ENCODE results near the gene TMEM255B. TPM values are rescaled to one million over a fixed set of nuclear protein-coding genes. Genes with fewer than 3 reads are reported as not detected.

The TMEM255B gene
- total RNA-seq, 1 donor from 2014 or later = 0.26 TPM

- no peak overlapping the region for H3K9ac ChIP-seq
- H3K4me3 ChIP-seq = no peak overlapping the region
- H3K4me2 ChIP-seq = no peak overlapping the region
- H3K27ac ChIP-seq = no peak overlapping the region
- H4K20me1 ChIP-seq (ENCODE audit: low read depth) = no peaks in the 10 kb centered on the region
- no peaks in the 10 kb centered on the region for H3K27me3 ChIP-seq
- H3K4me3 Mint-ChIP-seq = no peak overlapping the region
- no peaks in the 10 kb centered on the region for H3K79me2 ChIP-seq (ENCODE audit: low read depth)
- no peaks in the 10 kb centered on the region for H3F3A ChIP-seq (ENCODE audit: low read depth)
- H3K36me3 ChIP-seq = no peaks in the 10 kb centered on the region
- no peak for DNase-seq (ENCODE audit: low spot score)
- H3K9me3 ChIP-seq (ENCODE audit: low read depth) = no peaks in the 10 kb centered on the region
- H3K27me3 Mint-ChIP-seq (ENCODE audit: insufficient read depth, low read depth) = peaks cover 4% of the 10 kb centered on the region
- H3K4me1 Mint-ChIP-seq = peaks cover 7% of the 10 kb centered on the region
- H2AFZ ChIP-seq (replicated peaks) = no peak overlapping the region
- TF ChIP-seq CTCF (IDR thresholded peaks at IDR 0.05) (no peak), EZH2phosphoT487 (IDR thresholded peaks at IDR 0.05) (no peak), EZH2 (IDR thresholded peaks at IDR 0.05) (no peak)
- peaks cover 5% of the 10 kb centered on the region for H3K36me3 Mint-ChIP-seq
- H3K4me1 ChIP-seq = no peaks in the 10 kb centered on the region
- H3K27ac Mint-ChIP-seq = no peak overlapping the region
- H3K9me3 Mint-ChIP-seq = no peaks in the 10 kb centered on the region
Observed at GRCh38 chr13:113843063-113843654, 84.1 kb downstream of the TMEM255B start.

- no peaks in the 10 kb centered on the region for H3K9me3 ChIP-seq (ENCODE audit: low read depth)
- Mint-ChIP-seq H3K36me3 (peaks cover 5% of the 10 kb centered on the region), H3K27ac (peak overlapping the region; percentile 16), H3K27me3 (ENCODE audit: insufficient read depth, low read depth) (peaks cover 4% of the 10 kb centered on the region), H3K9me3 (no peaks in the 10 kb centered on the region), H3K4me3 (peak overlapping the region; percentile 2), H3K4me1 (peaks cover 7% of the 10 kb centered on the region)
- H3K79me2 ChIP-seq (ENCODE audit: low read depth) = no peaks in the 10 kb centered on the region
- H3K9ac ChIP-seq = no peak overlapping the region
- H3F3A ChIP-seq (ENCODE audit: low read depth) = no peaks in the 10 kb centered on the region
- H3K4me1 ChIP-seq = no peaks in the 10 kb centered on the region
- no peaks in the 10 kb centered on the region for H4K20me1 ChIP-seq (ENCODE audit: low read depth)
- H3K27me3 ChIP-seq = no peaks in the 10 kb centered on the region
- TF ChIP-seq EZH2 (IDR thresholded peaks at IDR 0.05) (no peak), CTCF (IDR thresholded peaks at IDR 0.05) (peak; percentile 10)
- H3K4me2 ChIP-seq = no peak overlapping the region
- H3K36me3 ChIP-seq = no peaks in the 10 kb centered on the region
- H3K27ac ChIP-seq = no peak overlapping the region
- DNase-seq (ENCODE audit: low spot score) = no peak
- H2AFZ ChIP-seq (replicated peaks) = no peak overlapping the region
- H3K4me3 ChIP-seq = no peak overlapping the region
Observed at GRCh38 chr13:113843864-113844556, 85.0 kb downstream of the TMEM255B start.

GRCh38 chr13:113845055-113845454 lies 86.0 kb downstream of the TMEM255B start:
- Mint-ChIP-seq H3K9me3 (no peaks in the 10 kb centered on the region), H3K4me3 (no peak overlapping the region), H3K36me3 (peaks cover 5% of the 10 kb centered on the region), H3K4me1 (peaks cover 7% of the 10 kb centered on the region), H3K27ac (no peak overlapping the region), H3K27me3 (ENCODE audit: insufficient read depth, low read depth) (peaks cover 5% of the 10 kb centered on the region)
- no peak overlapping the region for H3K27ac ChIP-seq
- H3K27me3 ChIP-seq = no peaks in the 10 kb centered on the region
- H3K4me3 ChIP-seq = no peak overlapping the region
- no peaks in the 10 kb centered on the region for H3F3A ChIP-seq (ENCODE audit: low read depth)
- no peak for TF ChIP-seq CTCF (IDR thresholded peaks at IDR 0.05)
- TF ChIP-seq EZH2 (IDR thresholded peaks at IDR 0.05) = no peak
- no peak for TF ChIP-seq EZH2phosphoT487 (IDR thresholded peaks at IDR 0.05)
- no peaks in the 10 kb centered on the region for H3K79me2 ChIP-seq (ENCODE audit: low read depth)
- H3K4me1 ChIP-seq = no peaks in the 10 kb centered on the region
- no peak for DNase-seq (ENCODE audit: low spot score)
- H2AFZ ChIP-seq (replicated peaks) = no peak overlapping the region
- H3K36me3 ChIP-seq = no peaks in the 10 kb centered on the region
- H3K9ac ChIP-seq = no peak overlapping the region
- H3K9me3 ChIP-seq (ENCODE audit: low read depth) = no peaks in the 10 kb centered on the region
- H3K4me2 ChIP-seq = no peak overlapping the region
- H4K20me1 ChIP-seq (ENCODE audit: low read depth) = no peaks in the 10 kb centered on the region

Data from neural progenitor cell (in vitro differentiated cells).